Measurements from ENCODE around the gene APOL1.
"Not testable (repeated sequence)": the region's sequence is repeated elsewhere in the genome, so short reads cannot be mapped to it uniquely, and the experiment has no call there.

Gene APOL1

DNA sequence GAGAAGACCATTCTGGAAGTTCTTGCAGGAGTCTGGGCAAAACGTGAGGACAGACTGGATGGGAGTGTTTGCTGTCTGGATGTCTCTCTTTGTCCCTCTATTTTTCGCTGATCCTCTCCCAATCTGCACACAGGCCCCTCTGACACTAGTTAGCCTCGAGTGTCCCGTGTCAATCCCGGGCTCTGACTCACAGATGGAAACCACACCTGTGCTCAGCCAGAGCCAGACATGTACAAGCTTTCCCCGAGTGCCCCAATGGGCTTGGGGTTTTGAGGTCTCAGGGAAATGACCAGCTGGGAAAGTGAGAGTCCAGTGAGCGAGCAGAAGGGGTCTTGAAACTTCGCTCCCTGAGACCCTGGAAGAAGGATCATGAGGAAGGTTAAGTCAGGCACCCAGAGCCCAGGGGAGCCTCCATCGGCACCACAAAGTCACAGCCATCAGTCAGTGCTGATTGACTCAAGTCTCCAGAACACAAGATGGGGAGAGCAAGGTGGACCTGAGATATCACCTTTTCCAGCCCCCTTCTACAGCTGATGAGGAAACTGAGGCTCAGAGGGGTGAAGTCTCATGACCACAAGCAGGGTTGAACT, 27.5 kb upstream of the APOL1 start:
- no peak for DNase-seq (ENCODE audit: low spot score)

DNA sequence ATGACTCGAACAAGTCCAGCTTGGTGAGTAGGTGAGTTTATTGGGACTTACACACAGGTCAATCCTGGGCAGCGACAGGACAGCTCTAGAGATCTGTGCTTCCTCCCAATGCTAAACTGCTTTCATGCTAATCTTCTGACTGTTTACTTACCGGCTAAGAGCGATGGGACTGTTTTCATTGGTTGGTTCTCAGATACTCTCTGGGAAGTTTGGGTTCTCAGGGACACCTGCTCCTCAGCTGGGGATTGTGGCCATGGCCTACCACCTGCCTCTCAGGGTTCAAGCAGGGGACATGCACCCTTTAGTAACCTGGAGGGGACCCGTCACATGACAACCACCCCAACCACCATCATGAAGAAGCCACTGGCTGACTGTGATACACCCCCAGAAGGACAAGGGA, 26.7 kb upstream of the APOL1 start:
- DNase-seq (ENCODE audit: low spot score), result no peak

DNA sequence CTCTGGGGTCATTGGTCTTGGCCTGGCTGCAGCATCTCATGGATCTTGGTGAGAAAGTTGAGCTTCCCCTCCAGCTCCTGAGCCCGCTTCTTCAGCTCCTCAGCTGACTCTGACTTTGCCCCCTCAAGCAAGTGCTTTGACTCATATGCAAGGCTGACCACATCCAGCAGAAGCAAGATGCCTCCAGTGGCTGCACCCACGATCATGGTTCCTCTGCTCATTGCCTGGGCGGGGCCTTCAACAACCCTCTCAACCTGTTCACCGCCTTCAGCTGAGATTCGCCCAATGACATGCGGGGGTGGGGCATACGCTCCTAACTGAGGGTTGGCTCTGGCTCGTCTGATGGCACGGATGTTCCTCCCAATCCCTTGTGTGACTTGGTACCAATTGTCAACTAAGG, 25.5 kb upstream of the APOL1 start:
- DNase-seq (ENCODE audit: low spot score), result no peak

DNA sequence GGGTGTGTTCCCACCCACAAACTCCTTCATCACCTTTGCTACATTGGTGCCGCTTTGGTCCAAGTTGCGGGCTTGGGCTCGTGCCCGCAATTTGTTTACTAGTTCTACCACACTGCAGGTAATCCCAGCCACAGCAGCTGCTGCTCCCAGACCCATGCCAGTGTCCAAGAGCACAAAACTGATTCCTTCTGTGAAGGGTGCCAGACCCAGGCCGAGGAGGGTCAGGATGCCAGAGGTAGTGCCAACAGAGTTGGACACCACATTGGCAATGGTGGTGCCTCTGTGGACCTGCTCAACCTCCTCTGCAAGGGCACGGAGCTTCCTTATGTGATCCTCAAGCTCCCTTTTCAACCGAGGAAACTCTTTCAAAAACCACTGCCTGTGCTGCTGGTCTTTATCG, 25.1 kb upstream of the APOL1 start:
- no peak for DNase-seq (ENCODE audit: low spot score)

DNA sequence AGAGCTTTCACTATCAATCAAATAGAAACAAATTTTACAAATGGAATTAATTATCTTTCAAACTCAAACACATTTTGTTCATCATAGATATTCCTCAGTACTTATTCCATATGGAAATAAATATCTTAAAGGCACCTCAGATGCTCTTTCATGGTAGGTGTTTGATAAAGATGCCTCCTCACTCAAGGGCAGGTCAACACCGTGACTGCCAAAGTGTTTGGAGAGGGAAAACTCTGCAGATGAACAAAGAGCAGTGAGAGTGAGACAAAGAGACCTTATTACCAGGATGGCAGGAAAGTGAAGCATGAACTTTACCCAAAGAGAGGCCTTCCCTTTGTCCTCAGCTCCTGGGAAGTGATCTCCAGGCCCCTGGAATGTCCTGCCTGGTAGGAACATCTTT, 24.6 kb upstream of the APOL1 start:
- not testable (repeated sequence) for DNase-seq (ENCODE audit: low spot score)

DNA sequence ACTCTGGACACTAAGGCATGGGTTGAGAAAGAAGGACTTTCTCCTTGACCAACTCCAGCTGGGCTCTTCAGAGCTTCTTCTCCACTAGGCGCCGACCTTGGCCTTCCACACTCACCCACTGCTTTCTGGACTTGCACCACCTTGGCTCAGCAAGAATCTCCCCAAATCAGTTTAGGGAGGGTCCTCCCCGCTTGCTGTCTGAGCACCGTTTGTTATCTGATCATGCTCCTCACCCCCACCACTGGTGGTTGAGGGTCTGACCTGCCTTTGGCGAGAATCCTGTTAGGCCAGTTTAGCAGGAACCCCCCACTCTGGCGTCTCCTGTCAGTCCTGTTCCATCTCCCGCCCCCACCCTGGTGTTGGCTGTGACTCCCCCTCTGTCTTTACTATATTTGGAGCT, 24.0 kb upstream of the APOL1 start:
- DNase-seq (ENCODE audit: low spot score), result no peak

DNA sequence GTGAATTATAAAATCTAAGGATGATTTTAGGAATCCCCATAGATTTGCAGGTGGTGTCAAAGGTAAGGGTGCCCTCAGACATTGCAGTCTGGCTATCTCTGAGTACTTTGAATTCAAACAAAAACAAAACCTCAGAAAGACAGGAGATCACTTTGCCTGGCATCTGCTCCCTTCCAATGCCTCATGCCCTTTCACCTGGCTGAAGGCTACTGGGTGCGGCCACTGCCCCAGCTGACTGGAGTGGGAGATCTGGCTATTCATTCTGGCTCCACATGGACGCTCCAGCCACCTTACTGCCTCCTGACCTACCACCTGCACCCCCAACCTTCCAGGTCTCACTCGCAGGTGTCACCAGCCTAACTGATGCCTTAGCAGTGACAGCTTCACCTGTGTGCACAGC, 23.3 kb upstream of the APOL1 start:
- DNase-seq (ENCODE audit: low spot score), result not testable (repeated sequence)

DNA sequence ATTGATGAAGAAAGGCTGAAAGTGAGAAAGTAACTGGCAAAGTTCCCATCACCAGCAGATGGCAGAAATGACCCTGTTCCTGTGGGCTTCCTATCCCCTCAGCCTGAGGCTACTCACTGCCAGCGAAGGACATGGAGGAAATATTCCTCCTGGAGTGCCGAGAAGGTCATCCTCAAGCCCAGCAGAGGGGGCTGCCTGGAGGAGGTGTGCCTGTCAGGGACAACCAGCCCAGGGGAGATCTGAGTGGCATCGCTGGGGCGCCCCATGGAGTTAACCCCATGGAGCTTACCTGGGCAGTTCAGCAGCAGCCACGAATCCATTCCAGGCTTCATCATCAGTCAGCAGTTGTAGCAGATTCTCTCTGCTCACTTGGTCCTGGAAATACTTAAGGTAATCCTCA, 21.9 kb upstream of the APOL1 start:
- not testable (repeated sequence) for DNase-seq (ENCODE audit: low spot score)

DNA sequence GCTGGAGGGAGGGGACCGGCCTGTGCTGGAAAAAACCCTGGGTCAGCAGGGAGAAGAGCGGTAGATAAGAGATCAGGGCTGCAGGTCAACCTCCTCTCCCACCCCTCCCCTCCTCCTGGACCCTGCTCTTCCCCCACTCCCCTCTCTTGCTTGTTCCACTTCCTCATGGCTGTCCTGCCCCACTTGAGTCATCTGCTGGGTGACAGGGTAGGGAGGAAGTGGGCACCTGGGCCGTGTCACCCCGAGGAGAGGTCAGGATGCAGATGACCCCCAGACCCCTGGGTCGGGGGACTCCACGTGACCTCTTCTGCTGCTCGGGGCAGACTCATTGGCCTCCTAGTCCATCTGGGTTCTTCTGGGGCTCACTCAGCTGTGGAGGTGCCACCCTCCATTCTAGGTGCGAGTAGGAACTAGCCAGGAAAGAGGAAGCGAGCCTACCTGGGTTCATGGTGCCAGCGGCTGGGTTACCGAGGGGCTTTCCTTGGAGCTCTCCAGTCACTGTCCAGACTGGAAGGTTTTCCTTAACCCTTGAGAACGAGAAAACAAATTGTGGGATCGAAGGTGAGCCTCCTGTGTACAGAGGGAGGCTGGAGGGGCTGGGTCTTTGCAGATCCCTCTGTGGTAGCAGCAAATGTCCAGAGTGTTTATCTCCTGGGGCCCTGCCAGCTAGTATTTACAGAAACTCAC, 20.1 kb upstream of the APOL1 start:
- no peak for DNase-seq (ENCODE audit: low spot score)

DNA sequence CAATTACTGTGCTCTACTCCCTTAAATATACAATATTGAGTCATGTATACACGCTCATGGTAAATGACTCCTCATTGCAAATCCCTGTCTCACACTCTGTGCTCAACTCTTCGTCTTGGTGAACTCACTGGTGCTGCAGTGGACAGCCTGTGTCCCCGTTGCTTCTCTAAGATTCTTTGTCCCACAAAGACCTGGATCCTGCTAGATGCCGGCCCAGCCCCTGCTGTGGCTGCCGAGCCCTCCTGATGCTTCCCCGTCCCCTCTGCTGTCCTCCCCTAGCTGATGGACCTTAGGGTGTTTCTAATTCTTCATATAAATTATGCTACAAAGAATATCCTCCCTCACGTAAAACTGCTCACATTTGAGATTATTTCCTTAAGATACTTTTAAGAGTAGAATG, 19.1 kb upstream of the APOL1 start:
- DNase-seq (ENCODE audit: low spot score), result no peak

DNA sequence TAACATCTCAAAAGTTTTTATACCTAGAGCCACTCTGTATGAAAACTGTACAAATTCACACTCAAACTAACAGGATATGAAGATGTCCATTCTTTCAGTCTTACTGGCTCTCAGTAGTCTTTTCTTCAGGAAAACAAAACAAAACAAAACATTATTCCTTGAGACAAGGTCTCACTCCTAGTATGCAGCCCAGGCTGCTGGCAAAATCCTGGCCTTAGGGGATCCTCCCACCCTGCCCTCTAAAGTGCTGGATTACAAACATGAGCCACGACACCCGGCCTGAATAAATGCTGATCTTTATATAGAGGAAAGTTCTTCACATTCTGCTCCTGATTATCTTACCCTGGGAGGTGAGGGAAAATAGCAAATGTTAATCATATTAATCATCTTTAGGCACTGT, 18.7 kb upstream of the APOL1 start:
- DNase-seq (ENCODE audit: low spot score), result no peak

DNA sequence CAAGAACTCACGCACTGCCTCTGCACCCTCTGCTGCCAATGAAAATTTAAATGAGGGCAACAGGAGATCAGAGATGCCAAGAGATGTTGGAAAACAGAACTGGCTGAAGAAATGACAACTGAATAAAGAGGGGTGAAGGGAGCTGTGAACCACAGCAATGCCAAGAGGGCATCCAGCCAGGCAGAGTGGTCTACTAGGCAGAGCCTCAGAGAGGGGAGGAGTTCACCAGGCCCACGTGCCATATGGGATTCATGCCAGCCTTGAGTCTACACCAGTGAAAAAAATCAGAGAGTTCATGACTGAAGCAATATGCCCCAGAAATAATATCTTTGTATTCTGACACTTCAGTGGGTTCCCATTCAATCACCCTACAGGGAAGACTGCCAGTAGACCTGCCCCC, 18.0 kb upstream of the APOL1 start:
- no peak for DNase-seq (ENCODE audit: low spot score)

DNA sequence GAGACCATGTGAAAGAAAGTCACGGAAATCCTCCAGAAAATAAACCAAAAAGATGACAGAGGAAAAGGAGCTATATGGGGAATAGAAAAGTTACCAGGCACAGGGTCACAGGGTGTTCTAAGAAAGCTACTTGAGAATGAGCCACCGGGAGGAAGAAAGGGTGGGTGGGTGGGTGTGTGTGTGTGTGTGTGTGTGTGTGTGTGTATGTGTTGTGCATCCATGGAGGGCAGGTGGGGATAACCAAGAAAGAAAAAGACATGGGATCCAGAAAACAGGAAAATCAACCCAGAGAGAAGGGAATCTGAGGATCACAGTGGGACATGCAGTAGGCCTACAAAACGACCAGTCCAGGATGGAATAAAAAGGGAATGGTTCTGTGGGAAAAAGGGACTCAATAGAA, 17.3 kb upstream of the APOL1 start:
- no peak for DNase-seq (ENCODE audit: low spot score)

DNA sequence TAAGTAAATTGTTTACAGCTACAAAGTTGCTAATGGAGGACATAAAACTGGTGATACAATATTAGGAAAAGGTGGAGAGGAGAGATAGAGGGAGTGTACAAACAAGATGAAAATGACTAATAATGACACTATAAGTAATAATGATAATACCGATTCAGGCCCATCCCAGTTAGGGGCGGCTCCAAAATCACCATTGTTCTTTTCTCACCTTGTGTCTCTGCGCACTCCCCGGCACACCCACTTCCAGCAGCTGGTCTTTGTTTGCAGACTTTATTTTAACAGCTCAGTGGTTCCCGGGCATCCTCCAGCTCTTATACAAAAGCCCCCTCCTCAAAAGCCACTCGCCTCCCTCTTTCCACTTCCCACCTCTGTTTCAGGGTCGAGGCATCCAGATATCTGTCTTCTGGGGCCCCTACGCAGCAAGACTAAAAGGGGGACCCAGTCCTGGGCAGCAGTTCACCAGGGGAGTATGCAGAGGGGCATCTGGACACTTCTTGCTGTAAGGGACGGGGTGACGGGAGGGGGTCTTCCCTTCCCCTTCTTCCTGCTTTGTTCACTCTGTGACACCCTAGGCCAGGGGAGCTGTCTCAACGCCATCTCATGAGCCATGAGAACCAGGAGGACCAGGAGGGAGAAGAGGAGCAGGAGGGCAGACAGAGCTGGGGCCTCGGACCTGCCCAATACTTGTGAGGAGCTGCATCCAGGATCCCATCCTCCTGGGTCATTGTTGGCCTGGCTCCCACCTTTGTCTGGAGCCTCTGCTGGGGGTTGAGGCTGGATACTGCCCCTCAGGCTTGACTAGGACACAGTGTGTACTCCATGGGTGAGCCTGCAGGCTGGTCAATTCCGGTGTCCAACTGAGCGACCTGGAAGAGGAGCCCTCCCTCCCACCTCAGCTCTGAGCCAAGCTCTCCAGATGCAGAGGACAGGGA, 16.3 kb upstream of the APOL1 start:
- DNase-seq (ENCODE audit: low spot score), result no peak

DNA sequence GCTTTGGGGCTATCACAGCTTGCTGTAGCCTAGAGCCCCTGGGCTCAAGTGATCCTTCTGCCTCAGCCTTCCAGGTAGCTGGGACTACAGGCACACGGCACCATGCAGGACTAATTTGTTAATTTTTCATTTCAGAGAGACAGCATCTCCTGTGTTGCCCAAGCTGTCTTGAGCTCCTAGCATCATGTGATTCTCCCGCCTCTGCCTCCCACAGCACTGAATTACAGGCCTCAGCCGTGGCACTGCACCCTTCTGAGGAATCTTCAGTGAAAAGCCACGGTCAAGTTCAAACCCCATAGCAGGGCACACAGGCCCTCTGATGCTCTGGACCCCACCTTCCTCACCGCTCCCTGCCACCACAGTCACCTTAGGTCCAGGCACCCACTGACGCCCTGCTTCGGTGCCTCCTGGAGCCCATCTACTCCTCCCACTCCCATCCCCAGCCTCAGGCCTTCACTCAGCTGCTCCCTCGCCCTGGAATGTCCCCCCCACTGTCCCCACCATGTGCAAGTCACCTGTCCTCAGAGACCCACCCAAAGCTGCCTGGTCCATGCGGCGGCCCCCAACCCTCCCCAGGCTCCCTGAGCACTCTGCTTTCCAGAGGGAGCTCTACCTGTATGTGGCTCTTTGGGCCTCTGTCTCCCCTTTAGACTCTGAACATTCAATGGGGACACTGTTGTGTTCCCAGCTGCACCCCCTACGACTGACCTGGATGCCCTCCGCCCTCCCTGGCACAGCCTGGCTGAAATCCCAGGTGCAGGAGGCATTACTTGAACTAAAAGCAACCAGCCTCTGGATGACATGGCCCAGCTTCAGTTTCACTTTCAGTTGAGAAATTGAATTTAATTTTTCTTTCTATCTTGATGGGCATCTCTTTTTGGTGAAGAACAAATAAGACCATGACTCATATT, 15.2 kb upstream of the APOL1 start:
- peak; percentile 48 for DNase-seq (ENCODE audit: low spot score)

DNA sequence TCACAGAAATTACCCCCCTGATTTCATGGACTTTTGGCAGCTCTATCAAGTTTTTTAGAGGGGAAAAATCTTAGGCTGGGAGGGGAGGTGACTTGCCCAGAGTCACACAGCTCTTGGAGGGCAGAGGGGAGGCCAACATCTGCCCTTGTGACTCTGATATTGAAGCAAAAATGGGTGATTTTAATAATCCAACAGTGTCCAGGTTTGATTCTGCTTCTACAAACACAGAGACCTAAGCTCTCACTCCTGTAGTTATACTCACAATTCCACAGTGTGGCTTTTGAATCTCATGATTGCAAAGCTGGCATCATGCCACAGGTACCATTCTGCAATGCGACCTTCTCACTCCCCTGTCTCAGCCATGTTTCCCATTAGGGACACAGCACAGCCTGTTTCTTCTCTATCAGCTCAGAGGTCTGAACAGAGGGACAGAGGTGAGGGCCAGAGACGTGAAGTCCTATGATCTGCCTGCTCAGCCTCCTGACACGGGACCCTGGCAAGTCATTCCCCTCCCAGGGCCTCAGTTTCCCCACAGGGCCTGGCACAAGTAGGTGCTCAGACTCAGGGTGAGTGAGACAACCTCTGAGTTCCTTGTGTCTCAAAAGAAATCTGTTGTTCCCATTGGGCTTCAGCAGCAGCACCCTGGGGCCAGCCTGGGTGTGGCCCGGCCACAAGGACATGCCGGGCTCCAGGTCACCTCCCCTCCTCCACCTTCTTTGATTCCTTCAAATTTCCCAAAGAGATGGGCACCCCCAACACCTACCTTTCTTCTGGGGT, 14.4 kb upstream of the APOL1 start:
- DNase-seq (ENCODE audit: low spot score), result peak; percentile 44

DNA sequence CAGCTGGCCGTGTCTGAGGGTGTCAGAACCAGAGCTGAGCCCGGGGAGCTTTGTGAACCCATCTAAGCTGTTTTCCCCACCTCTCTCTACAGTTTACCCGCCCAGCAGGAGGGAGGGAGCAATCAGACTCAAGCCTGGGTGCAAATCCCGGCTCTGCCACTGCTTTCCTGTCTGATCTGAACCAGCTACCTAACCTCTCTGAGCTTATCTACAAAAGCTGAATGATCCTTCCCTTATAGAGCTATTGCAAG, 13.9 kb upstream of the APOL1 start:
- DNase-seq (ENCODE audit: low spot score), result no peak

DNA sequence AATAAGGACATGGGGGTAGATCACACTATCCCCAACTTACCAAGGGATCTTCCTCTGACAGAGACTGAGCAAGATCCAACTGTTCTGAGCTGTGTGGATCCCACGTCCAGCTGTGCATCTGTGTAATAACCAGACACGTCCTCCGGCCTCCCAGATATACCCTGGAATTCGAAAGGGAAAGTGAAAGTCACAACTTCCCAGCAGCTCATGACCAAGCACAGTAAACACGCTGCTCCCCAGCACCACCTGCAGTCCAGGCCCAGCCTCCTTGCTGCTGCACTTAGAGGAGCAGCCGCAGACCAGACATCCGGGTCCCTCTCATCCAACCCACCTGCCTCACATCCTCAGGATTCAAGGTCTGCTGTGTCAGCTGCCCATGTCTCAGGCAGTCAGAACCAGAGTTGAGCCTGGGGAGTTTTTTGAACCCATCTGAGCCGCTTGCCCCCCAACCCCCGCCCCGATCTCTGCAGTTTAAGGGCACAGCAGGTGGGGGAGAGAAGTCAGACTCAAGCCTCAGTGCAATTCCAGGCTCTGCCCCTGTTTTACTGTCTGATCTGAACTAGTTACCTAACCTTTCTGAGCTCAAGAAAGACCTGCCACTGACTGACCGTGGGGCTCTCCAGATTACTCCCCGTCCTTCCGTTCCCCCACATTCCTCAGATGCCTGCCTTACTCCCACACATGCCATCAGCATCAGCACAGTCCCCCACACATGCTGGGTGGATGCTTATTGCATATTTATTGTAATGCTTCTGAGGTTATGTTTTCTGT, 13.3 kb upstream of the APOL1 start, which contains the start of gene APOL2:
Gene APOL2 (minus strand): TSS at position 127 of the 771 bp plus-strand sequence. CDS start 6,365 bp downstream, outside the sequence.
- DNase-seq (ENCODE audit: low spot score), result peak; percentile 92

DNA sequence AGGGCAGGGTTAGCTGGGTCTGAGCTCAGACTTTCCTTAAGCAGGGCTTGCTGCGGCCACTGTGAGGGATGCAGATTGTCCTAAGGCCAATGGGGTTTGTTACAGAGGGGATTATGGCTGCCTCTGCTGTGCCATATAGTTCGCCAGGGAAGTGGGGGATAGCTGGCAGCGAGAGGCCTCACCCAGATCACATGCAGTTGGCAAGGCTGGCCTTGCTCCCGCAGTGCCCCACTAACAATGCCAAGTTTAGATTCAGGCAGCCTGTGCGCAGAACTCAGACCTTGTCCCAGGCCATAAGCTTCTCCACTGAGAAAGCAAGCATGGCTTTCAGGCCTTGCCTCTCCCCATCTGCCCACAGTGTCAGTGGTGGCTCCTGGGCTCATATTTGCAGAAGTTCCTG, 8.9 kb upstream of the APOL1 start:
- DNase-seq (ENCODE audit: low spot score), result no peak

DNA sequence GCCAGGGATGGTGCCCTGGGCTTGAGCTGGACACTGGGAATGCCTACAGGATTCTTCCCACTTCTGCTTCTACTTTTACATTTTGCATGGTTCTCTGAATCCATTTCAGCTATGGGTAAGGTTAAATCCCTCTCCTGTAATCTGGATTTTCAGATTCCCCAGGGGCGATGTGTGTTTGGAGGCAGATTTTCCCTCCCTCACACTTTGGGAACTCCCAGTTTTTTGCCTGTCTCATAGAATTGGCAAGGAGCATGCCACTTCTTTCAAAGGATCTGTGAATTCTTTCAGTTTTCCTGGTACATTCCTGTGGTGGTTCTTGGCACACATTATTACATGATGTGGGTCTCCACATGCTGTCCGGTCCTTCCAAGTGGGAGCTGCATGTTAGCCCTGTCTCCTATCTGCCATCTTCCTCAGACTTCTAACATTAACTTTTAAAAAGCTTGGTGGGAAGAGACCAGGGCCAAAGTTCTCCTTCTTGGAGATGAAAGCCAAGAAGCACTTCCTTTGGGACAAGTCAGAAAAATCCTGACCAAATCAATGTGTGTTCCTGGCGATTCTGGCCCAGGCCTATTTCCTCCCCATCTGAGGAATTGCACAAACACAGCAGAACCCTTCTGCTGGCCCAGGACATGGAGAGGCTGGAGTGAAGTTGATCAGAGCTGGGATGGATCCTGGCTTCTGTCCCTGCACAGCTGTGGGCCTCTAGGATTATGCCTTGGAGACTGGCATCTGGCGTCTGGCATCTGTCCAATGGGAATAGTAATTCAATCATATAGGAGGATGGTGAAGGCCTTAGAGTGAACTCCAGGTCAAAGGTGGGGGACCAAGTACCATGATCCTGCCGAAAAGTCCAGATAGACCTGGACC, 8.2 kb upstream of the APOL1 start:
- DNase-seq (ENCODE audit: low spot score), result no peak
